Fibroblast of lung (primary cell): ENCODE data around the gene GP1BB. TPM values are rescaled to one million over a fixed set of nuclear protein-coding genes. Genes with fewer than 3 reads are reported as not detected.
A peak's percentile ranks its signal among the peaks of the same experiment; 100 is the strongest.

ENCODE experiments used
- DNase-seq, 2 donors: peaks; one replicate each; pipeline versions ENCODE4 v3.0.0 to v3.0.0-alpha.2; 2010; ENCODE audit warnings: low read depth in 2 of 2
- H2AFZ ChIP-seq: 2 replicates; pipeline ENCODE4 v1.5.1; 2012; ENCODE audit warnings: low read length, control low read depth, inconsistent platforms
- H3K27ac ChIP-seq: 2 replicates; pipeline ENCODE4 v1.5.1; 2011; ENCODE audit warnings: low read length, control low read depth; ENCODE audit not compliant: insufficient read depth
- H3K27me3 ChIP-seq: 2 replicates; pipeline ENCODE4 v1.5.1; 2011; ENCODE audit warnings: mild to moderate bottlenecking, low read length; ENCODE audit not compliant: control insufficient read depth, insufficient read depth
- H3K36me3 ChIP-seq: 2 replicates; pipeline ENCODE4 v1.5.1; 2011; ENCODE audit warnings: low read length; ENCODE audit not compliant: control insufficient read depth, insufficient read depth
- H3K4me1 ChIP-seq: 2 replicates; pipeline ENCODE4 v1.5.1; 2011; ENCODE audit warnings: low read length; ENCODE audit not compliant: control insufficient read depth, insufficient read depth; ENCODE audit errors: extremely low read depth
- H3K4me2 ChIP-seq: 2 replicates; pipeline ENCODE4 v1.5.1; 2011; ENCODE audit warnings: low read length, control low read depth; ENCODE audit not compliant: insufficient read depth; ENCODE audit errors: extremely low read depth
- H3K4me3 ChIP-seq, 4 experiments: fragments of 200-600 bp in 1 of 4; sonication (generic) in 1 of 4; replicated peaks in 1 of 4; 2 replicates each; pipeline ENCODE4 v1.5.1; 2011 to 2016; ENCODE audit warnings: low read length in 4 of 4, low read depth in 3 of 4, mild to moderate bottlenecking in 3 of 4, control low read depth in 2 of 4, inconsistent platforms in 1 of 4, mixed read lengths in 1 of 4; ENCODE audit not compliant: insufficient read depth in 1 of 4; ENCODE audit errors: control extremely low read depth in 1 of 4
- H3K79me2 ChIP-seq: 2 replicates; pipeline ENCODE4 v1.5.1; 2012; ENCODE audit warnings: mild to moderate bottlenecking, low read length, inconsistent platforms; ENCODE audit not compliant: control insufficient read depth, insufficient read depth
- H3K9ac ChIP-seq: 2 replicates; pipeline ENCODE4 v1.5.1; 2011; ENCODE audit warnings: mild to moderate bottlenecking, low read length, control low read depth; ENCODE audit not compliant: insufficient read depth
- H3K9me3 ChIP-seq: 2 replicates; pipeline ENCODE4 v1.5.1; 2012; ENCODE audit warnings: low read depth, low read length; ENCODE audit not compliant: control insufficient read depth, insufficient read depth
- H4K20me1 ChIP-seq: 2 replicates; pipeline ENCODE4 v1.5.1; 2011; ENCODE audit warnings: low read length; ENCODE audit not compliant: control insufficient read depth, insufficient read depth; ENCODE audit errors: extremely low read depth
- CTCF ChIP-seq, 2 donors: IDR thresholded peaks in 1 of 2; conservative IDR thresholded peaks in 1 of 2; 1 replicate in 1 of 2; 2 replicates in 1 of 2; pipeline ENCODE4 v1.5.1; 2011 to 2012; ENCODE audit warnings: low read length in 2 of 2, control low read depth in 1 of 2, inconsistent platforms in 1 of 2, low read depth in 1 of 2, mild to moderate bottlenecking in 1 of 2
- EZH2 ChIP-seq: IDR thresholded peaks from 2 replicates; pipeline ENCODE4 v1.5.1; 2012; ENCODE audit warnings: low read length, control low read depth, mild to moderate bottlenecking; ENCODE audit errors: missing control alignments
- polyA plus RNA-seq, 2 donors: library from polyadenylated mRNA; depleted of rRNA in 1 of 2; stranded (reverse) in 1 of 2; unstranded in 1 of 2; fragments of >200 nt; gene quantifications; 2 replicates each; pipeline ENCODE4 v1.2.1, GENCODE V29; 2011 to 2012; ENCODE audit warnings: missing spikeins in 1 of 2
- total RNA-seq: library from RNA; depleted of rRNA; stranded (reverse); fragments of >200 nt; gene quantifications from 2 replicates; pipeline ENCODE4 v1.2.1, GENCODE V29; 2014

The GP1BB gene
- total and polyA plus RNA-seq, 2 donors (not counting 1 experiment from before 2014, with no cell fraction given) = 0.50 to 1.8 TPM

GRCh38 chr22:19753090-19753842 is 29.9 kb downstream of the GP1BB start:
- H3K9ac ChIP-seq = no peak overlapping the region

GRCh38 chr22:19753996-19754700 is 30.8 kb downstream of the GP1BB start:
- DNase-seq = no peak
- no peak overlapping the region for H3K4me2 ChIP-seq
- H3K27ac ChIP-seq = no peak overlapping the region
- H3K79me2 ChIP-seq = no peaks in the 10 kb centered on the region
- peaks cover 55% of the 10 kb centered on the region for H3K27me3 ChIP-seq
- TF ChIP-seq EZH2 = no peak
- TF ChIP-seq CTCF (conservative IDR thresholded peaks at IDR 0.05 in 1 of 2, IDR thresholded peaks at IDR 0.05 in 1 of 2; ENCODE audit: low read depth in 1 of 2, low read length in 2 of 2) = no peak
- H2AFZ ChIP-seq = no peak overlapping the region
- H3K9ac ChIP-seq = no peak overlapping the region
- no peaks in the 10 kb centered on the region for H3K9me3 ChIP-seq
- H4K20me1 ChIP-seq = no peaks in the 10 kb centered on the region
- H3K4me1 ChIP-seq = no peaks in the 10 kb centered on the region
- no peak overlapping the region for H3K4me3 ChIP-seq
- H3K36me3 ChIP-seq = no peaks in the 10 kb centered on the region

More at GRCh38 chr22:19753090-19753842, 29.9 kb downstream of the GP1BB start:
- Histone ChIP-seq H4K20me1 (no peaks in the 10 kb centered on the region), H3K27me3 (peaks cover 49% of the 10 kb centered on the region), H2AFZ (no peak overlapping the region), H3K36me3 (no peaks in the 10 kb centered on the region), H3K79me2 (no peaks in the 10 kb centered on the region), H3K27ac (no peak overlapping the region), H3K4me2 (no peak overlapping the region), H3K4me3 (no peak overlapping the region), H3K9me3 (no peaks in the 10 kb centered on the region), H3K4me1 (no peaks in the 10 kb centered on the region)
- DNase-seq = no peak
- TF ChIP-seq CTCF (conservative IDR thresholded peaks at IDR 0.05 in 1 of 2, IDR thresholded peaks at IDR 0.05 in 1 of 2; ENCODE audit: low read depth in 1 of 2, low read length in 2 of 2) (no peak), EZH2 (peak; percentile 65)

- H3K9me3 ChIP-seq = no peaks in the 10 kb centered on the region
- no peaks in the 10 kb centered on the region for H3K4me1 ChIP-seq
- H3K27me3 ChIP-seq = peaks cover 60% of the 10 kb centered on the region
- H4K20me1 ChIP-seq = no peaks in the 10 kb centered on the region
- H3K36me3 ChIP-seq = no peaks in the 10 kb centered on the region
- H3K27ac ChIP-seq = no peak overlapping the region
- no peak overlapping the region for H2AFZ ChIP-seq
- no peak overlapping the region for H3K4me3 ChIP-seq
- no peak overlapping the region for H3K9ac ChIP-seq
- DNase-seq = no peak
- no peak overlapping the region for H3K4me2 ChIP-seq
- no peak for TF ChIP-seq CTCF (conservative IDR thresholded peaks at IDR 0.05 in 1 of 2, IDR thresholded peaks at IDR 0.05 in 1 of 2; ENCODE audit: low read depth in 1 of 2, low read length in 2 of 2)
- peak; percentile 89 for TF ChIP-seq EZH2
- H3K79me2 ChIP-seq = no peaks in the 10 kb centered on the region
Measured at GRCh38 chr22:19754701-19755144, 31.4 kb downstream of the GP1BB start.
